Measurements from ENCODE around the gene KRTAP13-4. TPM values are rescaled to one million over a fixed set of nuclear protein-coding genes. Genes with fewer than 3 reads are reported as not detected.

Gene KRTAP13-4, protein sequence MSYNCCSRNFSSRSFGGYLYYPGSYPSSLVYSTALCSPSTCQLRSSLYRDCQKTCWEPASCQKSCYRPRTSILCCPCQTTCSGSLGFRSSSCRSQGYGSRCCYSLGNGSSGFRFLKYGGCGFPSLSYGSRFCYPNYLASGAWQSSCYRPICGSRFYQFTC
- not detected for polyA plus RNA-seq (2012; ENCODE audit: missing spikeins)

DNA sequence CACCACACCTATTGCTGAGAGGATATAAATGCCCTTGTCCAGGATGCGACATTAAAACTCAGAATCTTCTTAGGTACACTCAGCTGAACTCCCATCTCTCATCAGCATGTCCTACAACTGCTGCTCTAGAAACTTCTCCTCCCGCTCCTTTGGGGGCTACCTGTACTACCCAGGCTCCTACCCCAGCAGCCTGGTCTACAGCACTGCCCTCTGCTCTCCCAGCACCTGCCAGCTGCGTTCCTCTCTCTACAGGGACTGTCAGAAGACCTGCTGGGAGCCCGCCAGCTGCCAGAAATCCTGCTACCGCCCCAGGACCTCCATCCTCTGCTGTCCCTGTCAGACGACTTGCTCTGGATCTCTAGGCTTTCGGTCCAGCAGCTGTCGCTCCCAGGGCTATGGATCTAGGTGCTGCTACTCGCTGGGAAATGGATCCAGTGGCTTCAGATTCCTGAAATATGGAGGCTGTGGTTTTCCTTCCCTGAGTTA, at the start of gene KRTAP13-4:
Gene KRTAP13-4 (plus strand): TSS at position 51 of the 486 bp plus-strand sequence. CDS start 56 bp downstream, at position 107.
- TF ChIP-seq POLR2A (IDR thresholded peaks at IDR 0.05; ENCODE audit: low read depth, low read length) (no peak), TAF1 (IDR thresholded peaks at IDR 0.05; ENCODE audit: borderline replicate concordance, low read depth, low read length) (no peak), POLR2AphosphoS5 (IDR thresholded peaks at IDR 0.05; ENCODE audit: low read depth, low read length) (no peak)
- DNase-seq (ENCODE audit: insufficient read length) (no peak), FAIRE-seq (no peak)

DNA sequence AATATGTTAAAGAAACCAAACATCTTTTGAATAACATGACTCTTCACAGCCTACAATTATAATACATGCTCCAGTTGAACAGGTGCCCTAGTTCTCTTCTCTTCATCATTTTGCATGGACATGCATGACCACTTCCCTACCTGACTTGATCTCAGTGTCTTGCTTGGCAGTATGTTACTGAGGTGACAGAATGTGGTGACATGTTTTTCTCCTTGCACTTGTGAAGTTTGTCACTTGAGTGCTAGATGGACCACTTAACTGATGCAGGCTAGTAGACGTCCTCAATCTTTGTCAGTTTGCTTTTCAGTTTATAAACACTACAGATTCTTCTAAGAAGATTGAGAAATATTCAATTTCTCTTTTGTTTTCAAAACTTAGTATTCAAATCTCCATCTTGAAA, 47.8 kb upstream of the KRTAP13-4 start:
- TF ChIP-seq POLR2A (IDR thresholded peaks at IDR 0.05; ENCODE audit: low read depth, low read length): no peak
- TF ChIP-seq TAF1 (IDR thresholded peaks at IDR 0.05; ENCODE audit: borderline replicate concordance, low read depth, low read length): no peak
- no peak for TF ChIP-seq POLR2AphosphoS5 (IDR thresholded peaks at IDR 0.05; ENCODE audit: low read depth, low read length)
- DNase-seq (ENCODE audit: insufficient read length): no peak
- FAIRE-seq: no peak

DNA sequence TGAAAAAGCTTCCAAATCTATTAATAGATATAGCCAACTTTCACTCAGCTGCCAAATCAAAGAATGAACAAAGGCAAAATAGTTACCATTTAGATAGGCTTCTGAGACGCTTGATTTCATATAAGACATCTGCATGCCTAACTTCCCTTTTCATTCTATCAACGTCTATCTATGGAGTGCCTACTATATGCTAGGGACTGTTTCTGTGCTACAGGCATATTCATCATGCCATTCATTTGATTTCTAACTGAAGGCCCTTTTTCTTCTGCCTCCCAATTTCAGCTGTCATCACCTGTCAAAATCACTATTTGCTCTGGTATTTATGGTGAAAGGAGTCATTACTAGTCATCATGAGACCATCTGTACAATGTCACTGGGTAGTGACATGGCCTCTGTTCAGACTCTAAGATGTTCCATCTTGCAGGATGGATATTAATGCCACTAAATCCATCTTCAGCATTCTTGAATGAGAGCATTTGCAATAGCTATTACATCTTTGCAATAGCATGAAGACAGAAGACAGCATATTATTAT, 38.5 kb upstream of the KRTAP13-4 start:
- no peak for FAIRE-seq
- no peak for DNase-seq (ENCODE audit: insufficient read length)
- no peak for TF ChIP-seq POLR2A (IDR thresholded peaks at IDR 0.05; ENCODE audit: low read depth, low read length)
- TF ChIP-seq POLR2AphosphoS5 (IDR thresholded peaks at IDR 0.05; ENCODE audit: low read depth, low read length): no peak
- no peak for TF ChIP-seq TAF1 (IDR thresholded peaks at IDR 0.05; ENCODE audit: borderline replicate concordance, low read depth, low read length)

DNA sequence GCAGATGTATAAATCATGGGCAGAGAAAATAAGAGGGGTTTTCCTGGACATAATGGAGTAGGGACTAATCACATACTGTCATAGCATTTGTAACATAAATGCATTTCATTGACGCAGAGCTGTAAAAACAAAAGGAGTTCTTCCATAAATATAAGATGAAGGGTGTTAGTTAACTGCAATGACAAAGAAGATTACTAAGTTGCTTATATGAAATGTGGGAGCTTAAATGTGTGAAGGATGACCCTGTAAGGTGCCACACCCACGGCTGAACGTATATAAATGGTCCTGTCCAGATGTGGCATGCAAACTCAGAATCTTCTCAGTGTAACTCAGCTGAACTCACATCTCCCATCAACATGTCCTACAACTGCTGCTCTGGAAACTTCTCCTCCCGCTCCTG, 34.3 kb upstream of the KRTAP13-4 start, which contains the start of gene KRTAP13-1:
Gene KRTAP13-1 (plus strand): TSS at position 301 of the 400 bp plus-strand sequence. CDS start 56 bp downstream, at position 357.
- FAIRE-seq (no peak), DNase-seq (ENCODE audit: insufficient read length) (no peak)
- TF ChIP-seq POLR2AphosphoS5 (IDR thresholded peaks at IDR 0.05; ENCODE audit: low read depth, low read length) (no peak), TAF1 (IDR thresholded peaks at IDR 0.05; ENCODE audit: borderline replicate concordance, low read depth, low read length) (no peak), POLR2A (IDR thresholded peaks at IDR 0.05; ENCODE audit: low read depth, low read length) (no peak)

DNA sequence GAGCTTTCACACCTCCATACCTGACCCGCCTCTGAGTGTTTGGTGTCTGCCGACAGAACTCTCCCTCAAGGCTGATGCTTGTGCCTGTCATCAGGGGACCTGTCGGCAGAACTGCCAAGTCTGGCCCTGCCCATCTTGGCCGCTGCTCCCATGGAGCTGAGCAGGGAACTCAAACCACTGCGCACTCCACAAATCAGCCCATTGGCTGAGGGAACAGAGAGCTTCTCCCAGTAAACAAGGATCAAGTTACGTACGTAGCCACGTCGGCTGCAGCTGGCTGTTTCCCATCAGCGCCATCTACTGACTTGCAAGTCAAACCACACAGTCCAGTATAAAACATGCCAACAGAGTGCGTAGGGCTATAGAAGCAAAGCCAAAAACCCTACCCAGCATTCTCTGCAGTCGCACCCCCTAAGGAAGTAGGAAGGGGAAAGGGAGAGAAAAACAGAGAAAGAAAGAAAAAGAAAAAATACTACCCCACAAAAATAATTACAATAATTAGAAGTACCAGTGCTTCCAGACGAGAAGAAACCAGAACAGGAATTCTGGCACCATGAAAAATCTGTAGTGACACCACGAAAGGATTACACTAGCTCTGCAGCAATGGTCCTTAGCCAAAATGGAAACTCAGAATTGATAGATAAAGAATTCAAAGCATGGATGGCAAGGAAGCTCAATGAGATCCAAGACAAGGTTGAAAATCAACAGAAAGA, 21.1 kb upstream of the KRTAP13-4 start:
- TF ChIP-seq POLR2A (IDR thresholded peaks at IDR 0.05; ENCODE audit: low read depth, low read length): no peak
- TF ChIP-seq TAF1 (IDR thresholded peaks at IDR 0.05; ENCODE audit: borderline replicate concordance, low read depth, low read length): no peak
- no peak for TF ChIP-seq POLR2AphosphoS5 (IDR thresholded peaks at IDR 0.05; ENCODE audit: low read depth, low read length)
- DNase-seq (ENCODE audit: insufficient read length): no peak
- no peak for FAIRE-seq

DNA sequence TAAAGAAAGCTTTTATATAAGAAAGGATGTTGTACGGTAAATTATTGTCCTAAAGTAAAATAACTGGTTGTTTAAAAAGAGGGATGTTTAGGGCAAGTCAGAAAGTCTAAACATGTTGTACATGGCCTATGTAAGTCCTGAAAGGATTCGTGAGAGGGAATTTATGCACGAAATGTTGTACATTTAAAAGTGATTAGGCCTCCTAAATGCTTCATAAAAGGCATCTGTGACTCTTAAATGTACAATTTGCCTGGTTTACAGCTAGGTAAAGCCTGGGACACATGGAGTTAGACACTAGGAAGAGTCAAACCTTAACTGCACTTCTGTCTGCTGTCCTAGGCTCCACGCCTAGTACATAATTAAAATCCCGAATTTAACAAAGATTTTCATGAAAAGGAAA, 14.0 kb upstream of the KRTAP13-4 start:
- no peak for FAIRE-seq
- no peak for DNase-seq (ENCODE audit: insufficient read length)

DNA sequence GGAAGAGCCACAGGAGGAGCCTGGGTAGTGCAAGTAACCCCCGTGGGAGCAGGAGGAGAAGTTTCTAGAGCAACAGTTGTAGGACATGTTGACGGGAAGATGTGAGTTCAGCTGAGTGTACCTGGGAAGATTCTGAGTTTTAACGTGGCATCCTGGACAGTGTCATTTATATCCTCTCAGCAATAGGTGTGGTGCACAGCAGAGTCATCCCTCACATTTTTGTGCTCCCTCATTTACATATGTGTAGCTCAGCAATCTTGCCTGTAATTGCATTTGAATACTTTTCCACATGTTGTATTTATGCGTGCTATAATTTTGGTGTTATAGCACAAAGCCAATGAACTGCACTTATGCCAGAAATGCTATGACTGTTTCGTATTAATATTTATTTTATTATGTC, 4.2 kb upstream of the KRTAP13-4 start, which contains the start of gene KRTAP13-3:
Gene KRTAP13-3 (minus strand): TSS at position 101 of the 400 bp plus-strand sequence. CDS start 14 bp downstream, at position 87.
- DNase-seq (ENCODE audit: insufficient read length) (no peak), FAIRE-seq (no peak)
- no peak for TF ChIP-seq TAF1 (IDR thresholded peaks at IDR 0.05; ENCODE audit: borderline replicate concordance, low read depth, low read length)
- TF ChIP-seq POLR2AphosphoS5 (IDR thresholded peaks at IDR 0.05; ENCODE audit: low read depth, low read length): no peak
- no peak for TF ChIP-seq POLR2A (IDR thresholded peaks at IDR 0.05; ENCODE audit: low read depth, low read length)

More for the DNA sequence above, 14.0 kb upstream of the KRTAP13-4 start:
- no peak for TF ChIP-seq POLR2AphosphoS5 (IDR thresholded peaks at IDR 0.05; ENCODE audit: low read depth, low read length)
- TF ChIP-seq POLR2A (IDR thresholded peaks at IDR 0.05; ENCODE audit: low read depth, low read length): no peak
- TF ChIP-seq TAF1 (IDR thresholded peaks at IDR 0.05; ENCODE audit: borderline replicate concordance, low read depth, low read length): no peak

DNA sequence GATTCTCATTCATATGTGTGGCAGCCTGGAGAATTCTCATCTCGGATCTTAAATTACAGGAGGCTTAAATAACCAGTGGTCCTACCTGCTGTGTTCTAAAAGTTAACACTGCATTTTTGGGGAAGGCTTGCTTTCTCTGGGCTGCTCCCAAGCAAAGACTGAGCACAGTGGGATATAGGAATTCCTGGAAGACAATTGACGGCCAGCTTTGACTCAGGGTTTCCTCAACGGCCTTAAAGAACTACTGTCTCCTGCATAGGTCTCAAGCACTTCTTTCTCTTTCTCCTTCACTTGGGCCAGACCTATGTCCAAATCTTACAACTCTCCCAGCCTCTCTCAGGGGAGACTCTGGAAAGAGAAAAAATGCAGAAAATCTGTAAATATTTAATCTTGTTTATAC, 3.3 kb upstream of the KRTAP13-4 start:
- no peak for FAIRE-seq
- TF ChIP-seq POLR2AphosphoS5 (IDR thresholded peaks at IDR 0.05; ENCODE audit: low read depth, low read length) (no peak), TAF1 (IDR thresholded peaks at IDR 0.05; ENCODE audit: borderline replicate concordance, low read depth, low read length) (no peak), POLR2A (IDR thresholded peaks at IDR 0.05; ENCODE audit: low read depth, low read length) (no peak)
- no peak for DNase-seq (ENCODE audit: insufficient read length)

DNA sequence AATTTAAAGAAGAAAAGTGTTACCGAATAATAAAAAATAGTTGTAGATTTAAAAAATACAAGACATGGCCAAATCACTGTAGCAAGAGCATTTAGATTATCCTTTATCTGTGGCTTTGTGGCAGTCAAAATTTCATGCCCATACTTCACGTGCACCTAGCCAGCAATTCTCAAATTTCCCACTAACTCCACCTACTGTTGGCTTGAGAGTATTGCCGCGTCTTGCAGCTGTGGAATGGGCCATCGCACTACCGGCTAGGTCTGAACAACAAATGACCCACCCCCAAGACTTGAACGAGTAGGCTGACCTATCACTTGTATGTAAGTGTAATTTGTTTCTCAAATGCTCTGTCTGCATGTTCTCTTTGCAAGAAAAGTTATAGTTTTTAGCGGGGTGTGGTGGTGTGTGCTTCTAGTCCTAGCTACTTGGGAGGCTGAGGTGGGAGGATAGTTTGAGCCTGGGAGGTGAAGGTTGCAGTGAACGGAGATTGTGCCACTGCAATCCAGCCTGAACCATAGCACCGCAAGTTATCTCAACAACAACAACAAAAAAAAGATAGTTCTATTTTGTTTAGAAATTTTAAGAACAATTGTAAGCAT, 4.1 kb downstream of the KRTAP13-4 start:
- FAIRE-seq (no peak), DNase-seq (ENCODE audit: insufficient read length) (no peak)
- TF ChIP-seq TAF1 (IDR thresholded peaks at IDR 0.05; ENCODE audit: borderline replicate concordance, low read depth, low read length) (no peak), POLR2A (IDR thresholded peaks at IDR 0.05; ENCODE audit: low read depth, low read length) (no peak)

DNA sequence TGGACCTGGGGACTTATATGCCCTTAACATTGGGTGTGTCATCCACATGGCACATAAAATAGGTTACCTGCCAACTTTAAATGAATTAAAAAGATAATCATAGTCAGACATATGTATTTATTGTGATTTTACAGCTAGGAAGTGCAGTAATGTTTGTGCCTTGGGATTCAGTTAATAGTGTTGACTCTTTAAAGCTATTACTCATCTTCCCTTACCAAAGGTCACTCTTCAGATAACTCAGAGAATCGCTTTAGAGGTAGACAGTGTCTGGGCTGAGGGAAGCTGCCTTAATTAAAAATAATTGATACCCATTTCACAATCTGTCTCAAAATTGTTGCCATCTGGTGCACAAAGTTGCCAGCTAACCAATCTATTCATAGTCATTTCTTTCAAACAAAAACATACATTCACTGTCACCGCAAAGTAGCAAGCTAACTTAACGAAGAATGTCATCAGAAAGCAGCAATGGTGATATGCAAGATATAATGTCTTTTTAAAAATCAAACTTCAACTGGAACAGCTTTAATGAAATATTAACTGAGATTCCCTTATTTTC, 7.1 kb downstream of the KRTAP13-4 start:
- DNase-seq (ENCODE audit: insufficient read length) (no peak), FAIRE-seq (no peak)
- TF ChIP-seq POLR2A (IDR thresholded peaks at IDR 0.05; ENCODE audit: low read depth, low read length) (no peak), TAF1 (IDR thresholded peaks at IDR 0.05; ENCODE audit: borderline replicate concordance, low read depth, low read length) (no peak), POLR2AphosphoS5 (IDR thresholded peaks at IDR 0.05; ENCODE audit: low read depth, low read length) (no peak)

DNA sequence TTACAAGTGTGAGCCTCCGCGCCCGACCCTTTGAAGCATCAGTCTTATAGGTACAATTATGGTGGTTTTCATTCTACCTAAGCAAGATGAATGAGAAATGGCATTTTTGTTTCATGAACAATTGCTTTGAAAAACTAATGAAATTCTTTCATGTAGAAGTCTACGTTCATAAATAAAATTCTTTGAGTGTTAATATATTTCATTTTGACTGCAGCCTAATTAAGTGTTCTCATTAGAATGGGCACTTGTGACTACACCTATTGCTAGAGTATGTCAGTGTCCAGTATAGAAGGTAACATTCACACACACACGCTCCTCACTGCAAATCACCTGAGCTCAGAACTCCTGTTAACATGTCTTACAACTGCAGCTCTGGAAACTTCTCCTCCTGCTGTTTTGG, 10.0 kb downstream of the KRTAP13-4 start, which contains the start of gene KRTAP15-1:
Gene KRTAP15-1 (plus strand): TSS at position 301 of the 400 bp plus-strand sequence. CDS start 53 bp downstream, at position 354.
- TF ChIP-seq POLR2A (IDR thresholded peaks at IDR 0.05; ENCODE audit: low read depth, low read length) (no peak), TAF1 (IDR thresholded peaks at IDR 0.05; ENCODE audit: borderline replicate concordance, low read depth, low read length) (no peak)

More for the DNA sequence above, 10.0 kb downstream of the KRTAP13-4 start, which contains the start of gene KRTAP15-1:
- DNase-seq (ENCODE audit: insufficient read length) (no peak), FAIRE-seq (no peak)

All from GM12892 (cell line).